K562 (cell line): ENCODE measurements around the gene TRMT10B. TPM values are rescaled to one million over a fixed set of nuclear protein-coding genes. Genes with fewer than 3 reads are reported as not detected.

Experiments
- E2F6 ChIP-seq, 2 experiments: IDR thresholded peaks; 2 replicates each; pipeline ENCODE4 v1.6.1; 2011; ENCODE audit warnings: borderline replicate concordance in 1 of 2, control low read depth in 1 of 2, low read depth in 1 of 2, low read length in 1 of 2, mild to moderate bottlenecking in 1 of 2, mixed read lengths in 1 of 2, moderate library complexity in 1 of 2; ENCODE audit not compliant: insufficient read depth in 1 of 2, insufficient read length in 1 of 2, poor library complexity in 1 of 2, severe bottlenecking in 1 of 2; ENCODE audit errors: extremely low read depth in 1 of 2
- E4F1 ChIP-seq: fragments of 250-450 bp; sonication (Bioruptor Pico); IDR thresholded peaks from 2 replicates; pipeline ENCODE4 v1.5.0; 2021; ENCODE audit warnings: mild to moderate bottlenecking, borderline replicate concordance
- ESRRB ChIP-seq: fragments of 250-450 bp; sonication (Bioruptor Pico); IDR thresholded peaks from 2 replicates; pipeline ENCODE4 v1.5.0; 2020; ENCODE audit warnings: mild to moderate bottlenecking, moderate library complexity, borderline replicate concordance
- FOSL1 ChIP-seq: fragments of 200-800 bp; sonication (Bioruptor generic); conservative IDR thresholded peaks from 2 replicates; pipeline ENCODE4 v1.6.1; 2016; ENCODE audit warnings: missing genetic modification characterization, missing compliant biosample characterization
- HDAC8 ChIP-seq: fragments of 450-650 bp; IDR thresholded peaks from 2 replicates; pipeline ENCODE4 v1.6.1; 2016; ENCODE audit warnings: mild to moderate bottlenecking, missing genetic modification characterization, moderate library complexity, missing compliant biosample characterization
- HEY1 ChIP-seq: fragments of 250-450 bp; sonication (Bioruptor Pico); IDR thresholded peaks from 2 replicates; pipeline ENCODE4 v1.5.0; 2020; ENCODE audit warnings: mild to moderate bottlenecking, moderate library complexity, borderline replicate concordance
- IRF9 ChIP-seq: fragments of 450-650 bp; IDR thresholded peaks from 2 replicates; pipeline ENCODE4 v1.6.1; 2016; ENCODE audit warnings: missing biosample characterization, missing genetic modification characterization
- OTX1 ChIP-seq: fragments of 450-650 bp; formaldehyde crosslinking; IDR thresholded peaks from 2 replicates; pipeline ENCODE4 v1.4.0; 2022; ENCODE audit warnings: mild to moderate bottlenecking
- POLR2B ChIP-seq: fragments of 450-650 bp; IDR thresholded peaks from 2 replicates; pipeline ENCODE4 v1.6.1; 2018; ENCODE audit warnings: low read depth; ENCODE audit not compliant: partially characterized antibody
- POLR3G ChIP-seq: IDR thresholded peaks from 2 replicates; pipeline ENCODE4 v1.6.1; 2011; ENCODE audit not compliant: insufficient read length, insufficient replicate concordance; ENCODE audit errors: extremely low read depth
- PREB ChIP-seq: sonication (generic); formaldehyde crosslinking; IDR thresholded peaks from 2 replicates; pipeline ENCODE4 v1.8.1; 2023; ENCODE audit warnings: mild to moderate bottlenecking, missing genetic modification reagents
- RNF2 ChIP-seq: sonication (generic); IDR thresholded peaks from 2 replicates; pipeline ENCODE4 v1.6.1; 2016
- SPI1 ChIP-seq: IDR thresholded peaks from 2 replicates; pipeline ENCODE4 v1.6.1; 2011; ENCODE audit warnings: low read depth, low read length, control low read depth, borderline replicate concordance
- STAT6 ChIP-seq: sonication (generic); formaldehyde crosslinking; IDR thresholded peaks from 2 replicates; pipeline ENCODE4 v1.8.1; 2023; ENCODE audit warnings: mild to moderate bottlenecking, missing genetic modification reagents
- YBX1 ChIP-seq: fragments of 450-650 bp; IDR thresholded peaks from 2 replicates; pipeline ENCODE4 v1.7.1; 2016; ENCODE audit warnings: mild to moderate bottlenecking
- ZNF133 ChIP-seq: fragments of 250-450 bp; sonication (Bioruptor Pico); IDR thresholded peaks from 2 replicates; pipeline ENCODE4 v1.4.0; 2020; ENCODE audit warnings: mild to moderate bottlenecking
- ZNF140 ChIP-seq: fragments of 250-450 bp; sonication (Bioruptor Pico); IDR thresholded peaks from 2 replicates; pipeline ENCODE4 v1.8.0; 2021; ENCODE audit warnings: moderate library complexity, mild to moderate bottlenecking, inconsistent platforms
- ZNF165 ChIP-seq: fragments of 250-450 bp; sonication (Bioruptor Pico); IDR thresholded peaks from 2 replicates; pipeline ENCODE4 v1.4.0; 2020; ENCODE audit warnings: borderline replicate concordance
- polyA plus RNA-seq, 8 experiments: library from polyadenylated mRNA; depleted of rRNA in 4 of 8; stranded (reverse) in 5 of 8; unstranded in 3 of 8; fragments of >200 nt; fragmentation: Nextera tagmentation in 2 of 8; fragmentation: Illumina TruSeq in 1 of 8; extraction: Ambion mirVana in 2 of 8; extraction: Trizol in 1 of 8; gene quantifications; 2 replicates each; pipeline versions ENCODE4 v1.2.1 to v1.2.3, GENCODE V29; 2011 to 2014; ENCODE audit warnings: inconsistent platforms in 1 of 8, missing spikeins in 1 of 8
- total RNA-seq, 7 experiments: library from RNA; depleted of rRNA in 6 of 7; stranded (reverse); fragments of >200 nt in 6 of 7; fragmentation: Illumina TruSeq in 2 of 7; extraction: Trizol in 2 of 7; gene quantifications; 2 replicates each; pipeline versions ENCODE4 v1.2.1 to v1.2.3, GENCODE V29; 2011 to 2021; ENCODE audit warnings: low replicate concordance in 1 of 7

Gene TRMT10B
- total and polyA plus RNA-seq, 9 of the 15 experiments (the other 6 are each of a cell fraction or from before 2014, with no cell fraction given), result 2.9 to 13.4 (median 7.0) TPM

- TF ChIP-seq STAT6 (CRISPR knock-in tag), result peak; percentile 99; the same call in 1 of the 2 replicates
- TF ChIP-seq POLR2B, result peak; percentile 96
- TF ChIP-seq SPI1, result peak; percentile 70; the same call in 1 of the 2 replicates
- no peak for TF ChIP-seq ESRRB (CRISPR knock-in tag)
- TF ChIP-seq HDAC8 (tag), result peak; percentile 76; the same call in 1 of the 2 replicates
- TF ChIP-seq FOSL1 (tag), result peak; percentile 9; the same call in 1 of the 2 replicates
- TF ChIP-seq ZNF133, result no peak
- no peak for TF ChIP-seq ZNF165 (CRISPR knock-in tag)
- TF ChIP-seq HEY1 (CRISPR knock-in tag), result no peak
- no peak for TF ChIP-seq PREB
- TF ChIP-seq ZNF140, result no peak
- TF ChIP-seq E2F6 (IDR thresholded peaks at IDR 0.05; ENCODE audit: borderline replicate concordance in 1 of 2, extremely low read depth in 1 of 2, insufficient read depth in 1 of 2, insufficient read length in 1 of 2, low read depth in 1 of 2, low read length in 1 of 2, poor library complexity in 1 of 2, severe bottlenecking in 1 of 2), result peak; percentile 76 to 86
- no peak for TF ChIP-seq E4F1 (CRISPR knock-in tag)
- no peak for TF ChIP-seq POLR3G
- no peak for TF ChIP-seq YBX1
- no peak for TF ChIP-seq OTX1 (CRISPR knock-in tag)
- TF ChIP-seq RNF2, result peak; percentile 59; the same call in 1 of the 2 replicates
- TF ChIP-seq IRF9 (tag), result no peak
Measured at GRCh38 chr9:37784616-37785483, 31.2 kb downstream of the TRMT10B start, which contains the start of gene EXOSC3 (continued).
